HAP-1 (cell line): ENCODE data around the gene THRAP3.
"Not testable (repeated sequence)": the region's sequence is repeated elsewhere in the genome, so short reads cannot be mapped to it uniquely, and the experiment has no call there.

Source experiments
- DNase-seq, 2 experiments: peaks; one replicate each; pipeline ENCODE4 v3.0.0-alpha.2; 2016 to 2020; ENCODE audit warnings: low spot score in 2 of 2
- H3K27me3 ChIP-seq: fragments of 250-450 bp; sonication (Bioruptor Pico); 2 replicates; pipeline ENCODE4 v1.5.1; 2020; ENCODE audit warnings: low read depth, mild to moderate bottlenecking, moderate library complexity
- H3K36me3 ChIP-seq: fragments of 250-450 bp; sonication (Bioruptor Pico); replicated peaks from 2 replicates; pipeline ENCODE4 v1.5.1; 2020; ENCODE audit warnings: mild to moderate bottlenecking
- H3K4me1 ChIP-seq: fragments of 250-450 bp; sonication (Bioruptor Pico); 2 replicates; pipeline ENCODE4 v1.5.1; 2020; ENCODE audit warnings: mild to moderate bottlenecking
- H3K4me3 ChIP-seq: fragments of 250-450 bp; sonication (Bioruptor Pico); 2 replicates; pipeline ENCODE4 v1.5.1; 2020; ENCODE audit warnings: mild to moderate bottlenecking, moderate library complexity
- H3K9me3 ChIP-seq: fragments of 250-450 bp; sonication (Bioruptor Pico); 2 replicates; pipeline ENCODE4 v1.5.1; 2020; ENCODE audit warnings: mild to moderate bottlenecking, moderate library complexity
- in situ Hi-C: fragments of 300-500 bp; cut with MboI; formaldehyde crosslinking; loops from 3 replicates; pipeline ENCODE4 v1.14.3; 2020; ENCODE audit warnings: low sequenced_read_pairs, inconsistent platforms, mixed read lengths

Gene THRAP3

GRCh38 chr1:36223996-36224536 lies at the start of gene THRAP3:
Gene THRAP3 (plus strand): TSS chr1:36224443. CDS start chr1:36282564, 58,121 bp downstream.
- no peaks in the 10 kb centered on the region for H3K27me3 ChIP-seq
- peak within 1 kb of the TSS; percentile 77 for H3K4me3 ChIP-seq
- peak; percentile 99 to 100 for DNase-seq
- peaks cover 12% of the 10 kb centered on the region for H3K4me1 ChIP-seq
- in situ Hi-C loops = no loop called here
- no peaks in the 10 kb centered on the region for H3K9me3 ChIP-seq
- H3K36me3 ChIP-seq = peaks cover 31% of the 10 kb centered on the region

GRCh38 chr1:36174713-36175112 lies 49.5 kb upstream of the THRAP3 start:
- no peak for DNase-seq
- Histone ChIP-seq H3K9me3 (no peaks in the 10 kb centered on the region), H3K27me3 (no peaks in the 10 kb centered on the region), H3K4me1 (no peaks in the 10 kb centered on the region), H3K36me3 (peaks cover 66% of the 10 kb centered on the region), H3K4me3 (no peak overlapping the region)
- in situ Hi-C loops = no loop called here

GRCh38 chr1:36175137-36176095 lies 48.8 kb upstream of the THRAP3 start:
- peaks cover 70% of the 10 kb centered on the region for H3K36me3 ChIP-seq
- H3K27me3 ChIP-seq = no peaks in the 10 kb centered on the region
- no peak overlapping the region for H3K4me3 ChIP-seq
- H3K4me1 ChIP-seq = no peaks in the 10 kb centered on the region
- in situ Hi-C loops = no loop called here
- no peaks in the 10 kb centered on the region for H3K9me3 ChIP-seq
- DNase-seq = no peak

GRCh38 chr1:36176106-36176949 lies 47.9 kb upstream of the THRAP3 start:
- H3K9me3 ChIP-seq = no peaks in the 10 kb centered on the region
- no peak for DNase-seq
- H3K4me1 ChIP-seq = no peaks in the 10 kb centered on the region
- in situ Hi-C loops = no loop called here
- H3K36me3 ChIP-seq = peaks cover 71% of the 10 kb centered on the region
- no peak overlapping the region for H3K4me3 ChIP-seq
- H3K27me3 ChIP-seq = no peaks in the 10 kb centered on the region

- H3K27me3 ChIP-seq = no peaks in the 10 kb centered on the region
- in situ Hi-C loops = no loop called here
- no peaks in the 10 kb centered on the region for H3K9me3 ChIP-seq
- peaks cover 60% of the 10 kb centered on the region for H3K36me3 ChIP-seq
- H3K4me3 ChIP-seq = no peak overlapping the region
- DNase-seq = no peak
- no peaks in the 10 kb centered on the region for H3K4me1 ChIP-seq
Measured at GRCh38 chr1:36177589-36178431, 46.4 kb upstream of the THRAP3 start.

GRCh38 chr1:36178471-36179219 lies 45.6 kb upstream of the THRAP3 start:
- H3K27me3 ChIP-seq = no peaks in the 10 kb centered on the region
- no peak overlapping the region for H3K4me3 ChIP-seq
- in situ Hi-C loops = no loop called here
- H3K9me3 ChIP-seq = no peaks in the 10 kb centered on the region
- H3K36me3 ChIP-seq = peaks cover 52% of the 10 kb centered on the region
- DNase-seq = peak in 1 of 2 experiments; percentile 37
- no peaks in the 10 kb centered on the region for H3K4me1 ChIP-seq

GRCh38 chr1:36179220-36179600 lies 45.0 kb upstream of the THRAP3 start:
- H3K9me3 ChIP-seq = no peaks in the 10 kb centered on the region
- no peak for DNase-seq
- no peaks in the 10 kb centered on the region for H3K27me3 ChIP-seq
- no peak overlapping the region for H3K4me3 ChIP-seq
- H3K36me3 ChIP-seq = peaks cover 46% of the 10 kb centered on the region
- no peaks in the 10 kb centered on the region for H3K4me1 ChIP-seq
- in situ Hi-C loops = no loop called here

GRCh38 chr1:36182734-36183133 lies 41.5 kb upstream of the THRAP3 start:
- in situ Hi-C loops = no loop called here
- Histone ChIP-seq H3K36me3 (peaks cover 27% of the 10 kb centered on the region), H3K9me3 (no peaks in the 10 kb centered on the region), H3K27me3 (no peaks in the 10 kb centered on the region), H3K4me3 (no peak overlapping the region), H3K4me1 (no peaks in the 10 kb centered on the region)
- DNase-seq = no peak

GRCh38 chr1:36183309-36183856 lies 40.9 kb upstream of the THRAP3 start:
- H3K27me3 ChIP-seq = no peaks in the 10 kb centered on the region
- no peaks in the 10 kb centered on the region for H3K4me1 ChIP-seq
- H3K36me3 ChIP-seq = peaks cover 27% of the 10 kb centered on the region
- DNase-seq = no peak
- no peaks in the 10 kb centered on the region for H3K9me3 ChIP-seq
- in situ Hi-C loops = no loop called here
- no peak overlapping the region for H3K4me3 ChIP-seq

- H3K9me3 ChIP-seq = no peaks in the 10 kb centered on the region
- in situ Hi-C loops = loop anchor here (5.0 kb wide), 1 partner anchor 96 kb away; no protein-coding TSS in a partner anchor
- no peaks in the 10 kb centered on the region for H3K27me3 ChIP-seq
- peak; percentile 64 to 86 for DNase-seq
- no peak overlapping the region; the same call in 1 of the 2 replicates for H3K4me3 ChIP-seq
- no peaks in the 10 kb centered on the region for H3K36me3 ChIP-seq
- no peaks in the 10 kb centered on the region for H3K4me1 ChIP-seq
Measured at GRCh38 chr1:36187800-36188593, 36.2 kb upstream of the THRAP3 start.

- DNase-seq, H3K9me3 ChIP-seq, H3K36me3 ChIP-seq, in situ Hi-C loops, H3K4me1 ChIP-seq, H3K27me3 ChIP-seq, H3K4me3 ChIP-seq: not testable (repeated sequence)
Measured at GRCh38 chr1:36196805-36197204, 27.4 kb upstream of the THRAP3 start.

GRCh38 chr1:36198641-36199040 lies 25.6 kb upstream of the THRAP3 start:
- in situ Hi-C loops = no loop called here

More at GRCh38 chr1:36198641-36199040, 25.6 kb upstream of the THRAP3 start:
- DNase-seq = no peak
- no peaks in the 10 kb centered on the region; the same call in 1 of the 2 replicates for H3K27me3 ChIP-seq
- no peaks in the 10 kb centered on the region for H3K4me1 ChIP-seq
- H3K9me3 ChIP-seq = no peaks in the 10 kb centered on the region
- no peak overlapping the region for H3K4me3 ChIP-seq
- no peaks in the 10 kb centered on the region for H3K36me3 ChIP-seq
